Measurements from ENCODE around the gene ADIG. TPM values are rescaled to one million over a fixed set of nuclear protein-coding genes. Genes with fewer than 3 reads are reported as not detected.

The ADIG gene
- total and polyA plus RNA-seq, 2 of the 13 experiments (the other 11 are each of a cell fraction or from before 2014, with no cell fraction given), result 0.15 TPM; not detected in 1

DNA sequence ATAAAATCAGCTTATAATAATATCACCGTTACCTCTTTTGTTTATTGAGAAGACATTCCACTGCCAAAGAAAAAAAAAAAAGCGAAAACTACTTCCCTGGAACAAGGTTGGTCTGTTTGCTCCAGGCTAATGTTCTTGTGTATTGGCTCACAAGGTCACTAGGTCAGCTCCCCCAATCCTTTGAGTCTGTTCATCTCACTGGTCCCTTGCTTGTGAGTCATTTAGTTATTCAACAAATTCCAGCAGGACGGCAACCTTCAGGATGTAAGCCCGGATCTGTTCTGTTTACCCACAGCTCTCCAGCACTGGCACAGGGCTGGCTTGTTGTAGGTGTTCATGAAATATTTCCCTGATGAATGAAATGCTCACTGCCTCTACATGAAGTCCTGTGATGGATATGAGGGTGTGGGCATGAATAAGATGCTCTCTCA, 23.9 kb downstream of the ADIG start (continued):
- TF ChIP-seq EZH2 (conservative IDR thresholded peaks at IDR 0.05; ENCODE audit: low read depth, low read length) (no peak), PITX1 (CRISPR knock-in tag; IDR thresholded peaks at IDR 0.05) (peak; percentile 95), ZNF235 (CRISPR knock-in tag; IDR thresholded peaks at IDR 0.05; ENCODE audit: borderline replicate concordance) (no peak), KLF11 (CRISPR knock-in tag; IDR thresholded peaks at IDR 0.05) (0 out of 2 replicates have a peak, but pooled peaks have one; percentile 46), ZNF234 (CRISPR knock-in tag; conservative IDR thresholded peaks at IDR 0.05) (no peak), ZNF510 (CRISPR knock-in tag; IDR thresholded peaks at IDR 0.05; ENCODE audit: low read depth) (no peak; the same call in 1 of the 2 replicates), ZNF530 (CRISPR knock-in tag; IDR thresholded peaks at IDR 0.05; ENCODE audit: low read depth) (no peak), EEA1 (CRISPR knock-in tag; IDR thresholded peaks at IDR 0.05; ENCODE audit: borderline replicate concordance) (no peak), ZSCAN30 (CRISPR knock-in tag; IDR thresholded peaks at IDR 0.05) (no peak), SMC3 (IDR thresholded peaks at IDR 0.05; ENCODE audit: low read length) (peak; percentile 27; the same call in 1 of the 2 replicates), EED (CRISPR knock-in tag; IDR thresholded peaks at IDR 0.05) (no peak), NFYC (CRISPR knock-in tag; IDR thresholded peaks at IDR 0.05) (peak; percentile 38), ZSCAN9 (CRISPR knock-in tag; IDR thresholded peaks at IDR 0.05; ENCODE audit: borderline replicate concordance) (peak; percentile 95), TGIF2 (CRISPR knock-in tag; IDR thresholded peaks at IDR 0.05) (peak; percentile 77), ELF3 (CRISPR knock-in tag; IDR thresholded peaks at IDR 0.05) (peak; percentile 98)
- TF ChIP-seq, protein P1, sequence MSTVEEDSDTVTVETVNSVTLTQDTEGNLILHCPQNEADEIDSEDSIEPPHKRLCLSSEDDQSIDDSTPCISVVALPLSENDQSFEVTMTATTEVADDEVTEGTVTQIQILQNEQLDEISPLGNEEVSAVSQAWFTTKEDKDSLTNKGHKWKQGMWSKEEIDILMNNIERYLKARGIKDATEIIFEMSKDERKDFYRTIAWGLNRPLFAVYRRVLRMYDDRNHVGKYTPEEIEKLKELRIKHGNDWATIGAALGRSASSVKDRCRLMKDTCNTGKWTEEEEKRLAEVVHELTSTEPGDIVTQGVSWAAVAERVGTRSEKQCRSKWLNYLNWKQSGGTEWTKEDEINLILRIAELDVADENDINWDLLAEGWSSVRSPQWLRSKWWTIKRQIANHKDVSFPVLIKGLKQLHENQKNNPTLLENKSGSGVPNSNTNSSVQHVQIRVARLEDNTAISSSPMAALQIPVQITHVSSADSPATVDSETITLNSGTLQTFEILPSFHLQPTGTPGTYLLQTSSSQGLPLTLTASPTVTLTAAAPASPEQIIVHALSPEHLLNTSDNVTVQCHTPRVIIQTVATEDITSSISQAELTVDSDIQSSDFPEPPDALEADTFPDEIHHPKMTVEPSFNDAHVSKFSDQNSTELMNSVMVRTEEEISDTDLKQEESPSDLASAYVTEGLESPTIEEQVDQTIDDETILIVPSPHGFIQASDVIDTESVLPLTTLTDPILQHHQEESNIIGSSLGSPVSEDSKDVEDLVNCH (CRISPR knock-in tag; IDR thresholded peaks at IDR 0.05), result no peak
- TF ChIP-seq, protein P2, sequence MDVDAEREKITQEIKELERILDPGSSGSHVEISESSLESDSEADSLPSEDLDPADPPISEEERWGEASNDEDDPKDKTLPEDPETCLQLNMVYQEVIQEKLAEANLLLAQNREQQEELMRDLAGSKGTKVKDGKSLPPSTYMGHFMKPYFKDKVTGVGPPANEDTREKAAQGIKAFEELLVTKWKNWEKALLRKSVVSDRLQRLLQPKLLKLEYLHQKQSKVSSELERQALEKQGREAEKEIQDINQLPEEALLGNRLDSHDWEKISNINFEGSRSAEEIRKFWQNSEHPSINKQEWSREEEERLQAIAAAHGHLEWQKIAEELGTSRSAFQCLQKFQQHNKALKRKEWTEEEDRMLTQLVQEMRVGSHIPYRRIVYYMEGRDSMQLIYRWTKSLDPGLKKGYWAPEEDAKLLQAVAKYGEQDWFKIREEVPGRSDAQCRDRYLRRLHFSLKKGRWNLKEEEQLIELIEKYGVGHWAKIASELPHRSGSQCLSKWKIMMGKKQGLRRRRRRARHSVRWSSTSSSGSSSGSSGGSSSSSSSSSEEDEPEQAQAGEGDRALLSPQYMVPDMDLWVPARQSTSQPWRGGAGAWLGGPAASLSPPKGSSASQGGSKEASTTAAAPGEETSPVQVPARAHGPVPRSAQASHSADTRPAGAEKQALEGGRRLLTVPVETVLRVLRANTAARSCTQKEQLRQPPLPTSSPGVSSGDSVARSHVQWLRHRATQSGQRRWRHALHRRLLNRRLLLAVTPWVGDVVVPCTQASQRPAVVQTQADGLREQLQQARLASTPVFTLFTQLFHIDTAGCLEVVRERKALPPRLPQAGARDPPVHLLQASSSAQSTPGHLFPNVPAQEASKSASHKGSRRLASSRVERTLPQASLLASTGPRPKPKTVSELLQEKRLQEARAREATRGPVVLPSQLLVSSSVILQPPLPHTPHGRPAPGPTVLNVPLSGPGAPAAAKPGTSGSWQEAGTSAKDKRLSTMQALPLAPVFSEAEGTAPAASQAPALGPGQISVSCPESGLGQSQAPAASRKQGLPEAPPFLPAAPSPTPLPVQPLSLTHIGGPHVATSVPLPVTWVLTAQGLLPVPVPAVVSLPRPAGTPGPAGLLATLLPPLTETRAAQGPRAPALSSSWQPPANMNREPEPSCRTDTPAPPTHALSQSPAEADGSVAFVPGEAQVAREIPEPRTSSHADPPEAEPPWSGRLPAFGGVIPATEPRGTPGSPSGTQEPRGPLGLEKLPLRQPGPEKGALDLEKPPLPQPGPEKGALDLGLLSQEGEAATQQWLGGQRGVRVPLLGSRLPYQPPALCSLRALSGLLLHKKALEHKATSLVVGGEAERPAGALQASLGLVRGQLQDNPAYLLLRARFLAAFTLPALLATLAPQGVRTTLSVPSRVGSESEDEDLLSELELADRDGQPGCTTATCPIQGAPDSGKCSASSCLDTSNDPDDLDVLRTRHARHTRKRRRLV (CRISPR knock-in tag; IDR thresholded peaks at IDR 0.05), result no peak

Measured in HepG2 (cell line).